Hepatocyte (in vitro differentiated cells): ENCODE results near the gene FHOD3. TPM values are rescaled to one million over a fixed set of nuclear protein-coding genes. Genes with fewer than 3 reads are reported as not detected.

Source experiments
- DNase-seq: peaks from one replicate; pipeline ENCODE4 v3.0.0-alpha.2; 2016; ENCODE audit warnings: low spot score
- H2AFZ ChIP-seq: fragments of 200-600 bp; sonication (generic); 2 replicates; pipeline ENCODE4 v1.6.0; 2016; ENCODE audit warnings: antibody characterized with exemption, mild to moderate bottlenecking
- H3K27ac ChIP-seq: fragments of 200-600 bp; sonication (generic); 2 replicates; pipeline ENCODE4 v1.5.1; 2016; ENCODE audit warnings: mild to moderate bottlenecking
- H3K27me3 ChIP-seq: fragments of 200-600 bp; sonication (generic); 2 replicates; pipeline ENCODE4 v1.6.1; 2016
- H3K36me3 ChIP-seq: fragments of 200-600 bp; sonication (generic); replicated peaks from 2 replicates; pipeline ENCODE4 v1.5.1; 2016; ENCODE audit warnings: low read depth; ENCODE audit not compliant: insufficient read depth
- H3K4me1 ChIP-seq: fragments of 200-600 bp; sonication (generic); 2 replicates; pipeline ENCODE4 v1.5.1; 2016; ENCODE audit warnings: mild to moderate bottlenecking, moderate library complexity; ENCODE audit not compliant: insufficient read depth
- H3K4me2 ChIP-seq: fragments of 200-600 bp; sonication (generic); 2 replicates; pipeline ENCODE4 v1.6.0; 2016
- H3K4me3 ChIP-seq: fragments of 200-600 bp; sonication (generic); 2 replicates; pipeline ENCODE4 v1.5.1; 2016; ENCODE audit warnings: mild to moderate bottlenecking
- H3K79me2 ChIP-seq: fragments of 200-600 bp; sonication (generic); 2 replicates; pipeline ENCODE4 v1.6.0; 2017; ENCODE audit warnings: mild to moderate bottlenecking
- H3K9me2 ChIP-seq: fragments of 200-600 bp; sonication (generic); replicated peaks from 2 replicates; pipeline ENCODE4 v1.6.0; 2017; ENCODE audit warnings: mild to moderate bottlenecking; ENCODE audit not compliant: insufficient read depth
- H3K9me3 ChIP-seq: fragments of 200-600 bp; sonication (generic); 2 replicates; pipeline ENCODE4 v1.5.1; 2016; ENCODE audit warnings: low read depth, mild to moderate bottlenecking
- H4K20me1 ChIP-seq: fragments of 200-600 bp; sonication (generic); 2 replicates; pipeline ENCODE4 v1.6.0; 2016; ENCODE audit warnings: mild to moderate bottlenecking; ENCODE audit not compliant: insufficient read depth, poor library complexity, severe bottlenecking
- CTCF ChIP-seq: fragments of 200-600 bp; sonication (generic); IDR thresholded peaks from 2 replicates; pipeline ENCODE4 v1.5.1; 2016; ENCODE audit warnings: antibody characterized with exemption, mild to moderate bottlenecking; ENCODE audit not compliant: poor library complexity
- EZH2 ChIP-seq: fragments of 200-600 bp; sonication (generic); IDR thresholded peaks from 2 replicates; pipeline ENCODE4 v1.6.1; 2016; ENCODE audit warnings: antibody characterized with exemption, mild to moderate bottlenecking, borderline replicate concordance
- EZH2phosphoT487 ChIP-seq: fragments of 200-600 bp; sonication (generic); IDR thresholded peaks from one replicate; pipeline ENCODE4 v1.6.1; 2018; ENCODE audit warnings: antibody characterized with exemption, mild to moderate bottlenecking, low read depth, moderate library complexity; ENCODE audit not compliant: unreplicated experiment, severe bottlenecking
- WGBS: methylation state at CpG from one replicate; pipeline ENCODE4 v1.1.6; 2016; ENCODE audit warnings: low lambda C conversion rate; ENCODE audit errors: missing lambda C conversion rate; 5-methylcytosine and 5-hydroxymethylcytosine counted together
- polyA plus RNA-seq: library from polyadenylated mRNA; unstranded; fragments of >200 nt; fragmentation: Nextera tagmentation; extraction: Ambion mirVana; gene quantifications from 2 replicates; pipeline ENCODE4 v1.2.1, GENCODE V29; 2016
- total RNA-seq: library from RNA; depleted of rRNA; stranded (reverse); fragments of >200 nt; gene quantifications from 2 replicates; pipeline ENCODE4 v1.2.3, GENCODE V29; 2014

The FHOD3 gene
- total RNA-seq (2.6 and 2.7 TPM in 2 replicates), polyA plus RNA-seq (1.4 and 1.7 TPM in 2 replicates)

- peak within 1 kb of the TSS; percentile 8 for H3K27ac ChIP-seq
- no peaks in the 10 kb centered on the region for H3K36me3 ChIP-seq
- H3K4me1 ChIP-seq = peaks cover 3% of the 10 kb centered on the region
- peak; percentile 67 for DNase-seq
- peak within 1 kb of the TSS; percentile 84 for H2AFZ ChIP-seq
- H3K79me2 ChIP-seq = no peaks in the 10 kb centered on the region
- no peaks in the 10 kb centered on the region for H3K9me2 ChIP-seq
- H3K27me3 ChIP-seq = peaks cover 52% of the 10 kb centered on the region
- H3K4me2 ChIP-seq = peak within 1 kb of the TSS; percentile 100
- H3K9me3 ChIP-seq = no peaks in the 10 kb centered on the region
- peak within 1 kb of the TSS; percentile 83 for H3K4me3 ChIP-seq
- TF ChIP-seq EZH2 (peak; percentile 43), EZH2phosphoT487 (no peak), CTCF (no peak)
- WGBS = under 1% methylated on average over 30 of the region's 91 CpGs
- H4K20me1 ChIP-seq = no peaks in the 10 kb centered on the region
These were observed at the start of gene FHOD3 for GRCh38 chr18:36297417-36298125. Gene FHOD3, plus strand, starts transcription at chr18:36297713. Its CDS starts 123 bp downstream, at chr18:36297836.

GRCh38 chr18:36249392-36249791 is 48.1 kb upstream of the FHOD3 start:
- no peak overlapping the region for H3K4me2 ChIP-seq
- peaks cover 8% of the 10 kb centered on the region for H3K9me3 ChIP-seq
- no peak overlapping the region for H3K4me3 ChIP-seq
- H2AFZ ChIP-seq = no peak overlapping the region
- no peaks in the 10 kb centered on the region for H4K20me1 ChIP-seq
- H3K79me2 ChIP-seq = no peaks in the 10 kb centered on the region
- no peak for DNase-seq
- no peak overlapping the region for H3K27ac ChIP-seq
- TF ChIP-seq EZH2phosphoT487 = no peak
- no peak for TF ChIP-seq CTCF
- no peak for TF ChIP-seq EZH2
- no peaks in the 10 kb centered on the region for H3K4me1 ChIP-seq
- no peaks in the 10 kb centered on the region for H3K27me3 ChIP-seq
- no peaks in the 10 kb centered on the region for H3K36me3 ChIP-seq
- no peaks in the 10 kb centered on the region for H3K9me2 ChIP-seq

- no peaks in the 10 kb centered on the region for H3K9me2 ChIP-seq
- WGBS = 67% methylated on average over 2 of the region's 2 CpGs
- H3K79me2 ChIP-seq = no peaks in the 10 kb centered on the region
- H3K27ac ChIP-seq = no peak overlapping the region
- H3K4me2 ChIP-seq = no peak overlapping the region
- H3K4me1 ChIP-seq = no peaks in the 10 kb centered on the region
- no peaks in the 10 kb centered on the region for H3K36me3 ChIP-seq
- no peak for DNase-seq
- H3K27me3 ChIP-seq = no peaks in the 10 kb centered on the region
- no peak overlapping the region for H2AFZ ChIP-seq
- TF ChIP-seq EZH2phosphoT487 (no peak), EZH2 (no peak), CTCF (no peak)
- no peaks in the 10 kb centered on the region for H3K9me3 ChIP-seq
- H4K20me1 ChIP-seq = no peaks in the 10 kb centered on the region
- H3K4me3 ChIP-seq = no peak overlapping the region
These were observed 46.7 kb upstream of the FHOD3 start for GRCh38 chr18:36250827-36251226.
